Measurements from ENCODE around the gene PRDM16. TPM values are rescaled to one million over a fixed set of nuclear protein-coding genes. Genes with fewer than 3 reads are reported as not detected.

The PRDM16 gene
- total RNA-seq, 1 donor from 2014 or later: 21.4 TPM

GRCh38 chr1:3263790-3264189, 194.8 kb downstream of the PRDM16 start:
- no peak for TF ChIP-seq CTCF (IDR thresholded peaks at IDR 0.05; ENCODE audit: unreplicated experiment)
- Mint-ChIP-seq H3K36me3 (ENCODE audit: low read depth, unreplicated experiment) (no peaks in the 10 kb centered on the region), H3K27me3 (ENCODE audit: unreplicated experiment) (peaks cover 17% of the 10 kb centered on the region), H3K9me3 (ENCODE audit: unreplicated experiment) (no peaks in the 10 kb centered on the region), H3K4me3 (ENCODE audit: unreplicated experiment) (no peak overlapping the region), H3K27ac (ENCODE audit: unreplicated experiment) (no peak overlapping the region), H3K4me1 (ENCODE audit: unreplicated experiment) (peaks cover 31% of the 10 kb centered on the region)
- no peak for DNase-seq (ENCODE audit: low spot score)

GRCh38 chr1:3264456-3264855, 195.5 kb downstream of the PRDM16 start:
- H3K36me3 Mint-ChIP-seq (ENCODE audit: low read depth, unreplicated experiment): peaks cover 5% of the 10 kb centered on the region
- no peak overlapping the region for H3K4me3 Mint-ChIP-seq (ENCODE audit: unreplicated experiment)
- no peak overlapping the region for H3K27ac Mint-ChIP-seq (ENCODE audit: unreplicated experiment)
- H3K4me1 Mint-ChIP-seq (ENCODE audit: unreplicated experiment): peaks cover 28% of the 10 kb centered on the region
- peaks cover 23% of the 10 kb centered on the region for H3K27me3 Mint-ChIP-seq (ENCODE audit: unreplicated experiment)
- TF ChIP-seq CTCF (IDR thresholded peaks at IDR 0.05; ENCODE audit: unreplicated experiment): no peak
- H3K9me3 Mint-ChIP-seq (ENCODE audit: unreplicated experiment): no peaks in the 10 kb centered on the region
- DNase-seq (ENCODE audit: low spot score): no peak

- peaks cover 11% of the 10 kb centered on the region for H3K36me3 Mint-ChIP-seq (ENCODE audit: low read depth, unreplicated experiment)
These were observed 197.1 kb downstream of the PRDM16 start for GRCh38 chr1:3265835-3266805.

GRCh38 chr1:3266870-3267549, 198.0 kb downstream of the PRDM16 start:
- H3K27ac Mint-ChIP-seq (ENCODE audit: unreplicated experiment): no peak overlapping the region
- H3K36me3 Mint-ChIP-seq (ENCODE audit: low read depth, unreplicated experiment): peaks cover 11% of the 10 kb centered on the region
- no peak overlapping the region for H3K4me3 Mint-ChIP-seq (ENCODE audit: unreplicated experiment)
- H3K4me1 Mint-ChIP-seq (ENCODE audit: unreplicated experiment): peaks cover 7% of the 10 kb centered on the region
- no peak for TF ChIP-seq CTCF (IDR thresholded peaks at IDR 0.05; ENCODE audit: unreplicated experiment)
- H3K27me3 Mint-ChIP-seq (ENCODE audit: unreplicated experiment): peaks cover 19% of the 10 kb centered on the region
- H3K9me3 Mint-ChIP-seq (ENCODE audit: unreplicated experiment): no peaks in the 10 kb centered on the region
- no peak for DNase-seq (ENCODE audit: low spot score)

More at GRCh38 chr1:3265835-3266805, 197.1 kb downstream of the PRDM16 start:
- Mint-ChIP-seq H3K4me1 (ENCODE audit: unreplicated experiment) (peaks cover 16% of the 10 kb centered on the region), H3K27ac (ENCODE audit: unreplicated experiment) (no peak overlapping the region), H3K27me3 (ENCODE audit: unreplicated experiment) (peaks cover 19% of the 10 kb centered on the region), H3K9me3 (ENCODE audit: unreplicated experiment) (no peaks in the 10 kb centered on the region), H3K4me3 (ENCODE audit: unreplicated experiment) (no peak overlapping the region)
- DNase-seq (ENCODE audit: low spot score): no peak
- TF ChIP-seq CTCF (IDR thresholded peaks at IDR 0.05; ENCODE audit: unreplicated experiment): no peak
